Ovary (tissue), 3 donors: Measurements from ENCODE around the gene ADPRHL1.

Experiments used
- EP300 ChIP-seq: sonication (generic); formaldehyde crosslinking; IDR thresholded peaks from one replicate; pipeline ENCODE4 v1.6.1; 2017; ENCODE audit warnings: antibody characterized with exemption
- POLR2A ChIP-seq: fragments of 450-650 bp; IDR thresholded peaks from one replicate; pipeline ENCODE4 v1.6.1; 2017; ENCODE audit warnings: antibody characterized with exemption, mild to moderate bottlenecking, moderate library complexity
- TF ChIP-seq, protein P1 (sequence below), 3 donors: fragments of 450-650 bp in 2 of 3; fragments of 200-600 bp in 1 of 3; IDR thresholded peaks; one replicate each; pipeline versions ENCODE4 v1.5.1 to v1.8.0; 2016 to 2022; ENCODE audit warnings: antibody characterized with exemption in 3 of 3, mild to moderate bottlenecking in 1 of 3
- donor health status: DM: no; HTN: no; CAD: no.

DNA sequence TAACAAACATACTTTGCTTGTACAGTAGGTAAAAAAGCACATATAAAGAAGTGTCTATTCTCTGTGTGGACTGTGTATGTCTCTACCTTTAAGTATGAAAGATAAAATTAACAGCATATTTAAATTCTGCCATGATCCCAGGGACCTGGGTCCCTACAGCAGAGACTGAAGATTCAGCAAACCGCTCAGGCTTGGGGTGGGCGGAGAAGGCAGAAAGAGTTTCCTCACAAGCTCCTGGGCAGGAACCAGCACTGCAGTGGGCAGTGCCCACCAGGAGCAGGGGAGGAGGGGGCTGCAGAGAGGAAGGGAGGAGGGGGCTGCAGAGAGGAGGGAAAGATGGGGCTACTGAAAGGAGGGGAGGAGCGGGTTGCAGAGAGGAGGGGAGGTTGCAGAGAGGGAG is 44.7 kb downstream of the ADPRHL1 start:
- no peak for TF ChIP-seq EP300
- TF ChIP-seq POLR2A = no peak
- TF ChIP-seq, protein P1, sequence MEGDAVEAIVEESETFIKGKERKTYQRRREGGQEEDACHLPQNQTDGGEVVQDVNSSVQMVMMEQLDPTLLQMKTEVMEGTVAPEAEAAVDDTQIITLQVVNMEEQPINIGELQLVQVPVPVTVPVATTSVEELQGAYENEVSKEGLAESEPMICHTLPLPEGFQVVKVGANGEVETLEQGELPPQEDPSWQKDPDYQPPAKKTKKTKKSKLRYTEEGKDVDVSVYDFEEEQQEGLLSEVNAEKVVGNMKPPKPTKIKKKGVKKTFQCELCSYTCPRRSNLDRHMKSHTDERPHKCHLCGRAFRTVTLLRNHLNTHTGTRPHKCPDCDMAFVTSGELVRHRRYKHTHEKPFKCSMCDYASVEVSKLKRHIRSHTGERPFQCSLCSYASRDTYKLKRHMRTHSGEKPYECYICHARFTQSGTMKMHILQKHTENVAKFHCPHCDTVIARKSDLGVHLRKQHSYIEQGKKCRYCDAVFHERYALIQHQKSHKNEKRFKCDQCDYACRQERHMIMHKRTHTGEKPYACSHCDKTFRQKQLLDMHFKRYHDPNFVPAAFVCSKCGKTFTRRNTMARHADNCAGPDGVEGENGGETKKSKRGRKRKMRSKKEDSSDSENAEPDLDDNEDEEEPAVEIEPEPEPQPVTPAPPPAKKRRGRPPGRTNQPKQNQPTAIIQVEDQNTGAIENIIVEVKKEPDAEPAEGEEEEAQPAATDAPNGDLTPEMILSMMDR (IDR thresholded peaks at IDR 0.05) = no peak
